HEK293T (cell line): ENCODE data around the gene TMEM269.

Source experiments
- CTCF ChIA-PET: fragments of 350-600 bp; formaldehyde crosslinking; extraction: SDS; loops from one replicate; lab custom pipeline; 2021; ENCODE audit warnings: antibody characterized with exemption, inconsistent platforms; lab: Yijun Ruan, JAX
- POLR2A ChIA-PET: fragments of 350-600 bp; formaldehyde crosslinking; extraction: SDS; loops from one replicate; lab custom pipeline; 2020; ENCODE audit warnings: antibody characterized with exemption, inconsistent platforms; lab: Yijun Ruan, JAX
- DNase-seq: peaks from one replicate; pipeline ENCODE4 v3.0.0; 2012; ENCODE audit warnings: mixed read lengths; ENCODE audit errors: extremely low spot score
- ARNT ChIP-seq: fragments of 450-650 bp; IDR thresholded peaks from 2 replicates; pipeline ENCODE4 v1.6.1; 2017; ENCODE audit warnings: mild to moderate bottlenecking
- BHLHE40 ChIP-seq: fragments of 450-650 bp; IDR thresholded peaks from 2 replicates; pipeline ENCODE4 v1.6.1; 2016; ENCODE audit warnings: mild to moderate bottlenecking, moderate library complexity, borderline replicate concordance
- CTBP1 ChIP-seq: fragments of 450-650 bp; IDR thresholded peaks from 2 replicates; pipeline ENCODE4 v1.6.1; 2016; ENCODE audit warnings: borderline replicate concordance
- ELF4 ChIP-seq: fragments of 450-650 bp; IDR thresholded peaks from 2 replicates; pipeline ENCODE4 v1.6.1; 2017; ENCODE audit warnings: antibody characterized with exemption
- FOXA1 ChIP-seq: fragments of 450-650 bp; IDR thresholded peaks from 2 replicates; pipeline ENCODE4 v1.6.1; 2016; ENCODE audit warnings: mild to moderate bottlenecking
- FOXK2 ChIP-seq: fragments of 450-650 bp; IDR thresholded peaks from 2 replicates; pipeline ENCODE4 v1.6.1; 2016; ENCODE audit warnings: mild to moderate bottlenecking
- FOXM1 ChIP-seq: fragments of 450-650 bp; IDR thresholded peaks from 2 replicates; pipeline ENCODE4 v1.6.1; 2017; ENCODE audit warnings: mild to moderate bottlenecking, borderline replicate concordance
- HDGF ChIP-seq: fragments of 450-650 bp; IDR thresholded peaks from 2 replicates; pipeline ENCODE4 v1.6.1; 2017; ENCODE audit warnings: antibody characterized with exemption, borderline replicate concordance
- L3MBTL2 ChIP-seq: fragments of 450-650 bp; conservative IDR thresholded peaks from 2 replicates; pipeline ENCODE4 v1.6.1; 2016; ENCODE audit warnings: mild to moderate bottlenecking
- LEF1 ChIP-seq: fragments of 450-650 bp; IDR thresholded peaks from 2 replicates; pipeline ENCODE4 v1.6.1; 2017; ENCODE audit warnings: mild to moderate bottlenecking, borderline replicate concordance
- NFRKB ChIP-seq: fragments of 450-650 bp; IDR thresholded peaks from 2 replicates; pipeline ENCODE4 v1.6.1; 2016; ENCODE audit warnings: mild to moderate bottlenecking, moderate library complexity
- PKNOX1 ChIP-seq: fragments of 450-650 bp; IDR thresholded peaks from 2 replicates; pipeline ENCODE4 v1.6.1; 2016
- SP1 ChIP-seq: fragments of 450-650 bp; IDR thresholded peaks from 2 replicates; pipeline ENCODE4 v1.6.1; 2017
- SUZ12 ChIP-seq: fragments of 450-650 bp; IDR thresholded peaks from 2 replicates; pipeline ENCODE4 v1.6.1; 2016; ENCODE audit warnings: mild to moderate bottlenecking
- TARDBP ChIP-seq: fragments of 450-650 bp; IDR thresholded peaks from 2 replicates; pipeline ENCODE4 v1.6.1; 2016
- ZNF384 ChIP-seq: fragments of 450-650 bp; IDR thresholded peaks from 2 replicates; pipeline ENCODE4 v1.6.1; 2016

TMEM269 gene

GRCh38 chr1:42845866-42846256 is 61.1 kb downstream of the TMEM269 start:
- DNase-seq: no peak
- no peak for TF ChIP-seq ARNT
- peak; percentile 83 for TF ChIP-seq L3MBTL2
- CTCF ChIA-PET: interaction anchor here (0.5 to 1.6 kb wide), 8 partner anchors 10 to 1273 kb away, joined by 3 to 7 read pairs (median 3); no protein-coding TSS in a partner anchor
- POLR2A ChIA-PET: interaction anchor here (0.5 to 3.1 kb wide), 42 partner anchors 8 to 1126 kb away, joined by 3 to 75 read pairs (median 4); partner anchors contain the start of genes C1orf50, ERMAP, HYI and P3H1

- ChIA-PET CTCF (interaction anchor here (0.5 to 1.6 kb wide), 10 partner anchors 10 to 1401 kb away, joined by 3 to 7 read pairs (median 3); no protein-coding TSS in a partner anchor), POLR2A (interaction anchor here (0.5 to 3.1 kb wide), 43 partner anchors 8 to 1126 kb away, joined by 3 to 75 read pairs (median 4); partner anchors contain the start of genes C1orf50, ERMAP, HYI and P3H1)
- no peak for TF ChIP-seq ZNF384
- TF ChIP-seq L3MBTL2: peak; percentile 68
- TF ChIP-seq ELF4: peak; percentile 61
- peak; percentile 99 for TF ChIP-seq PKNOX1
- TF ChIP-seq FOXK2: no peak
- DNase-seq: peak; percentile 96
Measured at GRCh38 chr1:42846257-42847110, 61.7 kb downstream of the TMEM269 start, which contains the start of gene ZNF691. TSS of gene ZNF691 (plus strand) at chr1:42846613. CDS start at chr1:42849659, 3,046 bp downstream.

GRCh38 chr1:42847111-42847595 is 62.4 kb downstream of the TMEM269 start:
- TF ChIP-seq CTBP1 (no peak), BHLHE40 (no peak), TARDBP (no peak), HDGF (no peak), ZNF384 (no peak), FOXK2 (no peak), FOXA1 (no peak)
- CTCF ChIA-PET: interaction anchor here (0.6 to 1.6 kb wide), 5 partner anchors 12 to 1401 kb away, joined by 3 to 7 read pairs (median 3); no protein-coding TSS in a partner anchor
- no peak for DNase-seq
- POLR2A ChIA-PET: interaction anchor here (1.0 to 3.1 kb wide), 24 partner anchors 9 to 607 kb away, joined by 3 to 75 read pairs (median 8); partner anchors contain the start of genes C1orf50, ERMAP, HYI and P3H1

GRCh38 chr1:42847721-42848460 is 63.1 kb downstream of the TMEM269 start:
- CTCF ChIA-PET: interaction anchor here (0.6 kb wide), 1 partner anchor 29 kb away, joined by 3 read pairs; no protein-coding TSS in a partner anchor
- TF ChIP-seq ZNF384 (no peak), ELF4 (no peak), FOXM1 (no peak), NFRKB (no peak), FOXA1 (no peak), ARNT (no peak), HDGF (no peak), SUZ12 (no peak), LEF1 (no peak), TARDBP (no peak), PKNOX1 (no peak), BHLHE40 (no peak), CTBP1 (no peak), FOXK2 (no peak), L3MBTL2 (no peak), SP1 (no peak)
- no peak for DNase-seq
- POLR2A ChIA-PET: interaction anchor here (1.4 to 3.1 kb wide), 4 partner anchors 10 to 81 kb away, joined by 3 to 43 read pairs (median 36); partner anchors contain the start of genes C1orf50 and P3H1

GRCh38 chr1:42848823-42849537 is 64.2 kb downstream of the TMEM269 start:
- ChIA-PET CTCF (no interaction called here), POLR2A (interaction anchor here (1.4 to 3.1 kb wide), 2 partner anchors 9 to 11 kb away, joined by 3 to 34 read pairs; no protein-coding TSS in a partner anchor)
- no peak for DNase-seq
- TF ChIP-seq TARDBP (no peak), SP1 (no peak), FOXM1 (no peak), ELF4 (no peak), BHLHE40 (no peak), L3MBTL2 (no peak), CTBP1 (no peak), SUZ12 (no peak), PKNOX1 (no peak)
